Lung (tissue), 12 donors: ENCODE measurements around the gene ANO2. TPM values are rescaled to one million over a fixed set of nuclear protein-coding genes. Genes with fewer than 3 reads are reported as not detected.

Source experiments
- ATAC-seq: fragments of 200-7000 bp; cut with Tn5 transposase; one replicate; pipeline ENCODE4 v1.9.1; 2020; ENCODE audit warnings: moderate number of reproducible peaks; ENCODE audit not compliant: insufficient read depth, low FRiP score
- DNase-seq, 3 donors: peaks; one replicate each; pipeline ENCODE4 v3.0.0-alpha.2; 2013 to 2017
- H3K27ac ChIP-seq, 2 donors: one replicate each; pipeline ENCODE4 v1.5.1; 2013; ENCODE audit warnings: mild to moderate bottlenecking in 2 of 2, moderate library complexity in 2 of 2, control low read depth in 1 of 2, inconsistent platforms in 1 of 2, low read depth in 1 of 2, low read length in 1 of 2
- H3K27me3 ChIP-seq, 3 donors: one replicate each; pipeline ENCODE4 v1.5.1; 2013; ENCODE audit warnings: low read length in 2 of 3; ENCODE audit not compliant: control insufficient read depth in 3 of 3, insufficient read depth in 3 of 3
- H3K36me3 ChIP-seq, 4 donors: one replicate each; pipeline ENCODE4 v1.5.1; 2013; ENCODE audit warnings: low read length in 4 of 4, mild to moderate bottlenecking in 1 of 4, moderate library complexity in 1 of 4; ENCODE audit not compliant: control insufficient read depth in 4 of 4, insufficient read depth in 4 of 4
- H3K4me1 ChIP-seq, 5 donors: one replicate each; pipeline ENCODE4 v1.5.1; 2013; ENCODE audit warnings: low read length in 5 of 5, mild to moderate bottlenecking in 2 of 5, moderate library complexity in 1 of 5; ENCODE audit not compliant: control insufficient read depth in 5 of 5, insufficient read depth in 5 of 5
- H3K4me3 ChIP-seq: one replicate; pipeline ENCODE4 v1.5.1; 2013; ENCODE audit warnings: mild to moderate bottlenecking, control low read depth, moderate library complexity
- H3K9ac ChIP-seq, 2 donors: one replicate each; pipeline ENCODE4 v1.5.1; 2013; ENCODE audit warnings: low read length in 2 of 2, control low read depth in 1 of 2; ENCODE audit not compliant: insufficient read depth in 1 of 2
- H3K9me3 ChIP-seq, 4 donors: one replicate each; pipeline ENCODE4 v1.5.1; 2013; ENCODE audit warnings: low read length in 3 of 4, mild to moderate bottlenecking in 1 of 4, moderate library complexity in 1 of 4; ENCODE audit not compliant: control insufficient read depth in 4 of 4, insufficient read depth in 3 of 4
- WGBS, 2 donors: extraction: QIAGEN DNeasy Blood & Tissue Kit; methylation state at CpG; one replicate each; pipeline ENCODE4 v1.1.7; 2013; 5-methylcytosine and 5-hydroxymethylcytosine counted together
- polyA plus RNA-seq, 2 donors: library from polyadenylated mRNA; stranded (reverse); fragments of 200-250 nt; gene quantifications; one replicate each; pipeline ENCODE4 v1.2.1, GENCODE V29; 2013
- total RNA-seq, 2 donors: library from RNA; depleted of rRNA in 1 of 2; stranded (reverse); fragments of >200 nt in 1 of 2; gene quantifications; one replicate each; pipeline ENCODE4 v1.2.1, GENCODE V29; 2014 to 2021
- TF ChIP-seq, protein P1 (sequence below): IDR thresholded peaks from 2 replicates; pipeline ENCODE4 v1.5.1; 2012; ENCODE audit warnings: mild to moderate bottlenecking; ENCODE audit errors: control extremely low read depth, extremely low read depth
- donor health status: control.
- donor health status: control.
- donor health status: Bipolar disorder and iron deficiency.
- donor health status: healthy.
- donor health status: DM: yes; HTN: yes; CAD: no.

The ANO2 gene
- total and polyA plus RNA-seq, 4 donors, result 5.9 to 11.3 (median 7.4) TPM

DNA sequence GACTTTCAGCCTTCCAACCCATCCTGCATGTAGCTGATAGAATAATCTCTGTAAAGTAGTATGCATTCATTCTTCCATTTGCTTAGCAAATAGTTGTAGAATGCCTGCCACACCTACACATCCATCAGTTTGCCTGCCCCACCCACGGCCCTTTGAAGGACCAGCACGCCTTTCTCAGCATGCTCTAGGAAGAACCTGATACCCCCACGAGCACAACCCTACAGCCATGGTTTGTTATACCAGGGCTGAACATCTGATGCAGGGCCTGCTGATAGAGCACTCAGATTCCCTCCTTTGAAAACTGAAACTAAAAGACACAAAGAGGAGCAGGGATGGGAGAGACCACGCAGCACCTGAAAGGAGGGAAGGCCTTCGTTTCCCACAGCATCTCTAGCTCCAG is 205.1 kb downstream of the ANO2 start:
- H3K4me1 ChIP-seq, result peaks cover 0 to 11% (median 0%) of the 10 kb centered on the region in 5 donors
- no peaks in the 10 kb centered on the region for H3K9me3 ChIP-seq
- TF ChIP-seq, protein P1, sequence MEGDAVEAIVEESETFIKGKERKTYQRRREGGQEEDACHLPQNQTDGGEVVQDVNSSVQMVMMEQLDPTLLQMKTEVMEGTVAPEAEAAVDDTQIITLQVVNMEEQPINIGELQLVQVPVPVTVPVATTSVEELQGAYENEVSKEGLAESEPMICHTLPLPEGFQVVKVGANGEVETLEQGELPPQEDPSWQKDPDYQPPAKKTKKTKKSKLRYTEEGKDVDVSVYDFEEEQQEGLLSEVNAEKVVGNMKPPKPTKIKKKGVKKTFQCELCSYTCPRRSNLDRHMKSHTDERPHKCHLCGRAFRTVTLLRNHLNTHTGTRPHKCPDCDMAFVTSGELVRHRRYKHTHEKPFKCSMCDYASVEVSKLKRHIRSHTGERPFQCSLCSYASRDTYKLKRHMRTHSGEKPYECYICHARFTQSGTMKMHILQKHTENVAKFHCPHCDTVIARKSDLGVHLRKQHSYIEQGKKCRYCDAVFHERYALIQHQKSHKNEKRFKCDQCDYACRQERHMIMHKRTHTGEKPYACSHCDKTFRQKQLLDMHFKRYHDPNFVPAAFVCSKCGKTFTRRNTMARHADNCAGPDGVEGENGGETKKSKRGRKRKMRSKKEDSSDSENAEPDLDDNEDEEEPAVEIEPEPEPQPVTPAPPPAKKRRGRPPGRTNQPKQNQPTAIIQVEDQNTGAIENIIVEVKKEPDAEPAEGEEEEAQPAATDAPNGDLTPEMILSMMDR, result no peak
- no peak overlapping the region for H3K27ac ChIP-seq
- H3K27me3 ChIP-seq, result no peaks in the 10 kb centered on the region
- peaks cover 0 to 2% (median 0%) of the 10 kb centered on the region in 4 donors for H3K36me3 ChIP-seq
- no peak for DNase-seq
- ATAC-seq, result no peak
- no peak overlapping the region for H3K4me3 ChIP-seq
- H3K9ac ChIP-seq, result no peak overlapping the region
- 79 to 91% methylated on average over 5 of the region's 5 CpGs for WGBS, 2 donors

- Histone ChIP-seq H3K4me1 (peaks cover 0 to 12% (median 0%) of the 10 kb centered on the region in 5 donors), H3K9me3 (no peaks in the 10 kb centered on the region), H3K27me3 (no peaks in the 10 kb centered on the region), H3K4me3 (no peak overlapping the region), H3K36me3 (peaks cover 0 to 2% (median 0%) of the 10 kb centered on the region in 4 donors), H3K9ac (no peak overlapping the region), H3K27ac (no peak overlapping the region)
- 96 to 98% methylated on average over 3 of the region's 3 CpGs for WGBS, 2 donors
- TF ChIP-seq, protein P1, result no peak
- ATAC-seq (no peak), DNase-seq (no peak)
Observed at GRCh38 chr12:5737778-5738177, 207.3 kb downstream of the ANO2 start.

DNA sequence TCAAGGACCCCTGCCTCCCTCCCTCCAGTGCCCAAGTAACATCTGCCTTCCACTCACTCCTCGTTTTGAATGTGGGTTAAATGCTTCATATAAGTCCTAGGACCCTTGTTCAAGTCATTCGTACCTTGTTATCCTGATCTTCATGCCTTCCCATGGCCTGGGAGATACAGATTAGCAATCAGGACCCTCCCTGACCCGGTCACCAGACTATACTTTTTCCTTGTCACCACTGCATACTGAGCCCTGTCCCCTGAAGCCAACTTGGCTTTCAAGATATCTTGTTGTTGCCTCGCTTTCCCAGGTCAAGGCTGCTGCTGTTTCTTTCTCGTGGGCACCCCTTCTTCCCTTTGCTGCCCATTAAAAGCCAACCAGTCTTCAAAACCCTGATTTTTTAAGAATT is 208.5 kb downstream of the ANO2 start:
- peaks cover 0 to 2% (median 0%) of the 10 kb centered on the region in 4 donors for H3K36me3 ChIP-seq
- H3K9me3 ChIP-seq, result no peaks in the 10 kb centered on the region
- no peak for ATAC-seq

More for the DNA sequence above, 208.5 kb downstream of the ANO2 start:
- H3K4me3 ChIP-seq, result no peak overlapping the region
- H3K27me3 ChIP-seq, result no peaks in the 10 kb centered on the region
- H3K4me1 ChIP-seq, result peaks cover 0 to 11% (median 0%) of the 10 kb centered on the region in 5 donors
- no peak overlapping the region for H3K27ac ChIP-seq
- no peak overlapping the region for H3K9ac ChIP-seq
- DNase-seq, result no peak
- 87 to 90% methylated on average over 5 of the region's 5 CpGs for WGBS, 2 donors
- TF ChIP-seq, protein P1, result no peak
